ENCODE measurements around the gene STAMBP. TPM values are rescaled to one million over a fixed set of nuclear protein-coding genes. Genes with fewer than 3 reads are reported as not detected.

Gene STAMBP
- 20.9 and 21.5 TPM in 2 replicates for total RNA-seq

DNA sequence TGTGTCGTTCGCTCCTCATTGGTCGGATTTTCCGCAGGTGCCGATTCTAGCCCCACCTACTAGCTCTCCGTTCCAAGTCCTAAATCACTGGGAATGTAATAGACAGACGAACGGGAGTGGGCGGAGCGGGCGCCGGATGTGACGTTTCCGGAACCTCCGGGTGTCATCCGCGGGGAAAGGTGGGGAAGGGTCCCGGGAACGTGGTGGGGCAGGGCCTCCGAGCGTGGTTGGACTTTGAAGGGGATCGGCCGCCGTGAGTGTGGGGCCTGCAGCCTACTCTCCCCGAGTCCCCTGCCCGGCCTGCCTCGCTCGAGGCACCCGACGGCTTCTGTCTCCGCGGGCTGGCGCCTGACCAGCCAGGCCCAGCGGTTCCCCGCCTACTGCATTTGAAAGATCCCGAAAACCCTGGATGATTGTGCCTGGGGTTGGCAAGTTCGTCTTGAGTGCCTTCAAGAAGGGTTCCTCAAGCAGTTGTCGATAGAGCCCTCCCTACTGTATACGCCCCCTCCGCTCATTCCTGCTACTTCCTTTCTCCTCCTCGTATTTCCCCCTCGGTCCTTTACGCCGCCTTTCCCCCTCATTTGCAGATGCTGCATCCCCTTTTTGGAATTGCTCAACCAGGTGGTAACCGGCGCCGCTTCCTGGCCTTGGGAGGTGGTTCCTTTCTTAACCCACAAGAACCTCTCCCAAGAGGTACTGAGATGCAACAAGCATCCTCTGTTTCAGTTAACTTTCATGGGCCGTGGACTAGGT, at the start of gene STAMBP:
TSS of gene STAMBP (plus strand) at position 144 of the 753 bp plus-strand sequence. CDS start 1,896 bp downstream, outside the sequence.

DNA sequence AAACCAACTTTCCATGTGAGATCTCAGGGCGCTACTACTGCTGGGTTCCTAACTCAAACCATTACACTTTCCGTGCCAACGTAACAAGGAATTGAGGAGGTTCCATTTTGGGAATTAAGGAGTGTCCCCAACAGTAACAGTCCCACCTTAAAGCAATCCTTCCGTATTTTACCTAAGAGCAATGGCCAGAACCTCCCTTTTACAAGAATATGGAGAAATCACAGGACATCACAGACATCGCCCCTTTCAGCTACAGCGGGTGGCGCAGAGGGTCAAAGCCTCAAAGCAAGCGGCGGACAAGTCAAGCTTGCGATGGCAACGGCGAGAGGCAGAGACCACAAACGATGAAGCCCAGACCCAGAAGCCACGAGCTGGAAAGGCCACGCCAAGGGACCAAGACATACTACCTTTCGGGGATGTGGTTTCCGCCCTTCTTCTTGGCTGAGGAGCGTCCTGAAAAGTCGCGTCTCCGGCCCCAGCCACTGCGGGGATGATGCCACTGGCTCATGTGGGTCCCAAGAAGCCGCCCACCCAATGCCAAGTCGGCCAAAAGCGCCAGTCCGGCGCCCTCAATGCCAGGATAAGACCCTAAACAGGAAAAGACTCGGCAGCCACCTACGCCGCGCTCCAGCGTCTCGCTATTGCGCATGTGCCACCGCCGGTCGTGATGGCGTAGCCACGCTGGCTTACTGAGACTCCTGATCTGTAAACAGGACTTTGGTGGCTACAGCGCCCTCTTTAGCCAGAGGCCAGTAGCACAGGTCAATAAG, 49.1 kb upstream of the STAMBP start, which contains the start of gene DUSP11:
TSS of gene DUSP11 (minus strand) at position 637 of the 770 bp plus-strand sequence. CDS start at position 508, 129 bp downstream.

DNA sequence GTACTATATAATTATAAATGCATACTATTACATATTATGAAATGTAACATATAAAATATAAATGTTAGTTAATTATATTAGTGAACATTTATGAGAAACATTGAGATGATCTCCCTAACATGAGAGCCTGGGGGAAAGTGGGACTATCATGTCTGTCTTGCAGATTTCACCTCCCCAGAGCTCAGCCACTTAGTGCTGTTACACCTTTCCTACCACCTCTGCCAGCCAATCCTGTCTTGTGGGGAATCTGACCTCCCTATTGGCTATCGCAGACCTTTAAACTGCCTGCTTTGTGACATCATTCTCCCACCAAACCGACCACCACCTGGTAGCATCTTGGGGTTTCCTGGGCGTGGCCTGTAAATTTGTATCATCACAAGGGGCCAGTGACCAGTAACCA, 44.9 kb upstream of the STAMBP start, which contains the start of gene C2orf78:
TSS of gene C2orf78 (plus strand) at position 301 of the 400 bp plus-strand sequence. CDS start 127 bp downstream, outside the sequence.

DNA sequence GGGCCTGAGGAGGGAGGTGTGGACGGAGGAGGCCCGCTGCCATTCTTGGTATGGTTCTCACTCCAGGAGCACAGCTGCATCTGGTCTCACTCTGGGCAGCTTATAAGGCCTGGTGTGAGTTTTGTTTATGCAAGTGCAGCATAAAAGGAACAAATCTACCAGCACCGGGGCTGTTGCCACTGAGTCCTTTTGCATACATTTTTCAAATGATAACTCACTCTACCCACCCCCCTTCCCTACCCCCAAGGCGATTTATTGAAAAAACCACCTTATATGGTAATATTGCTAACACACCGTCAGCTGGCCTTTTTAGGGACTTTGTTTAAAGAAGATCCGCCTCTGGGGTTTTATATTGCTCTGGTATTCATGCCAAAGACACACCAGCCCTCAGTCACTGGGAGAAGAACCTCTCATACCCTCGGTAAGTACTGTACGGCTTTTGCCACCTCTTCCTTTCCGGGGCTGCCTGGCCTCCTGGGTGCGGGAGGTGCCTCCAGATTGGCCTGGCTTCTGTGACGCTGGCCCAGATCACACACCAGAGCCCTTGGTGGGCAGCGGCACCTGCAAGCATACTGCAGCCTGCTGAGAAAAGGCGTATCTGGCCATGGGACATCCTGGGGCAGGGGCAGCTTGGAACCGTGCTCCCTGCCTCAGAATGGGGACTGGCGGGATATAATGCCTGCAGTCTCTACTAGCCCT, 64.0 kb downstream of the STAMBP start, which contains the start of gene ACTG2:
TSS of gene ACTG2 (plus strand) at position 378 of the 699 bp plus-strand sequence. CDS start 8,304 bp downstream, outside the sequence.

Other genes starting within 250 kb of the STAMBP start
- not detected in 2 replicates for gene NAT8, start 186.5 kb upstream of the STAMBP start, total RNA-seq
- 16.8 and 22.2 TPM in 2 replicates for gene TPRKB, start 91.6 kb upstream of the STAMBP start, total RNA-seq
- gene DUSP11, start 48.9 kb upstream of the STAMBP start, total RNA-seq, result 19.2 and 21.7 TPM in 2 replicates
- not detected in 2 replicates for gene C2orf78, start 44.8 kb upstream of the STAMBP start, total RNA-seq
- gene ACTG2, start 64.0 kb downstream of the STAMBP start, total RNA-seq, result 12.3 and 20.1 TPM in 2 replicates
- gene DGUOK, start 97.9 kb downstream of the STAMBP start, total RNA-seq, result 50.9 and 54.0 TPM in 2 replicates
- 2.1 and 3.1 TPM in 2 replicates for gene TET3, start 155.9 kb downstream of the STAMBP start, total RNA-seq